ENCODE data around the gene NEDD8.

NEDD8 gene

DNA sequence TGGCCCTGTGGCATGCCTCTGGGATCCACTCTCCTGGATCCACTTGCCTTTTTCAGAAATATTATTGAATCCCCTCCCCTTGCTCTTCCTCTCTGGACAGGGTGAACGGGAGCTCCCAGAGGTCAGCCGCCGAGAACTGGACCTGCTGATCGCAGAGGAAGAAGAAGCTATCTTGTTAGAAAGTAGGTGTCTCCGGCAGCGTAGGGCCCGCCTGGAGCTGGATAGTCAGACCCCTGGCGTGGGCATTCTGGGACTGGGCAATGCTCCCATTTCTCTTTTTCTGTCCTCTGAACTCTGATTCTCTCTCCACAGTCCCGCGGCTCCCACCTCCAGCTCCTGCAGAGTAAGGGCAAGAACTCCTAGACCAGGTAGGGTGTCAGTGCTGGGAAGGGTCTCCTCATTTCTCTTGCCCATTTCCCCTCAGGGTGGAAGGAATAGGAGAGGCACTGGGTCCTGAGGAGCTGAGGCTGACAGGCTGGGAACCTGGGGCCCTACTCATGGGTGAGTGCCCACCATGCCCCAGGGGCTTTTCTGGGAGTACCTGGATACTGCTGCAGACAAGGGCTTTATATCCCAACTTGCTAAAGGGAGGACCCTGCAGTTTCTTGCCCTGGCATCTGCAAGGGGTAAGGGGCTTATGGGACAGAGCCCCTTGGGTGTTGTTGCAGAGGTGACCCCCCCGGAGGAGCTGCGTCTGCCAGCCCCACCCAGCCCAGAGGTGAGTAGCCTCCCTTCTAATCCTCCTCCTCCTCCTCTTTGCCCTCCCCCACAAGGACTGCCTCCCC, 54.9 kb downstream of the NEDD8 start:
- no peak for DNase-seq

DNA sequence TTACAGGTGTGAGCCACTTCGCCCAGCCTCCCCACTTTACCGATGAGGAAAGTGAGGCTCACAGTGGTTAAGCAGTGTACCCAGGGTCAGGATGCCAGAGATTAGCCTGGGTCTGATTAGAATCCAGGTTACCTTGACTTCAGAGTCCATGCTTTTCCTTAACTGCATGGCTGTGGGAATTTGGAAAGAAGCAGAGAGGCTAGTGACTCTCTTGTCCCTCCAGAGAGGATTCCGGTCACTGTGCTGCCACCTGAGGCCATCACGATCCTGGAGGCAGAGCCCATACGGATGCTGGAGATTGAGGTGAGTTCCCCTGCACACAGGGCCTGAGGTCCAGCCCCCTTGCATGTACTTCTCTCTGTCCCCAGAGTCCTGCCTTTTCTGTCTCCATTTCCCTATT, 55.6 kb downstream of the NEDD8 start:
- DNase-seq, result no peak

DNA sequence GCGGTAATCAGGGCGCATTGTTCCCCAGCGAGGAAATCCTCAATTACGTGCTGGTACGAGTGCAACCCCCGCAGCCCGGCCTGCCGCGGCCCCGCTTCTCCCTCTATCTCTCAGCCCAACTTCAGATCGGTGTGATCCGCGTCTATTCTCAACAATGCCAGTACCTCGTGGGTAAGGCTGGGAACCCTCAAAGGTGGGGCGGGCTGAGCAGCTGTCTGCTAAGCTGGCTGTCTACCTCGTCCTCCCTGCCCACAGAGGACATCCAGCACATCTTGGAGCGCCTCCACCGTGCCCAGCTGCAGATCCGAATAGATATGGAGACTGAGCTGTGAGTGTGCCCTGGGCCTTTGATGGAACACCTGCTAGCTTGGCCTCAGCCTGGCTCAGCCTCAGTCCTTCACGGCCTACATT, 59.3 kb downstream of the NEDD8 start:
- DNase-seq, result no peak

DNA sequence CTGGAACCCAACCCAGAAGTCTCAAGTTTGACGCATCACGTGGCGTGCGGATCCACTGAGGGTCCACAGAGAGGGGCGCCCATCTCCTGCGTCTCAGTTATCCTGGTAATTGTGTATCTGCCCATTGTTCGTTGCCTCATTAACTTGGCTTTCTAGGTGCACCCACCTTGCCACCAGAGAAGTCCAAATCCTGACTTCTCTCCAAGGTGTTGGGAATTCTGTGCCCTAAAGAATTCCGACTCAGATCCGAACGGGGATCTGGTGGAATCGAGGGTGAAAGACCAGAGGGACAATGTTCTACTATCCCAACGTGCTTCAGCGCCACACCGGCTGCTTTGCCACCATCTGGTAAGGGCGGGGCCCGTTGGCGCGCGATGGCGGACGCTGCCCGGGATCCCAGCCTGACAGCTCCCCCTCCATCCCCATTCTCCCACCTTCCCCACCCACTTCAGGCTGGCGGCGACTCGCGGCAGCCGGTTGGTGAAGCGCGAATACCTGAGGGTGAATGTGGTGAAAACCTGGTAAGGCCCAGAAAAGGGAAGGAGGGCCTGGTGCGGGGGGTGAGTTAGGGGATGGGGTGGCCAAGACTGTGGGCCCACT, 59.8 kb downstream of the NEDD8 start:
- DNase-seq, result no peak

DNA sequence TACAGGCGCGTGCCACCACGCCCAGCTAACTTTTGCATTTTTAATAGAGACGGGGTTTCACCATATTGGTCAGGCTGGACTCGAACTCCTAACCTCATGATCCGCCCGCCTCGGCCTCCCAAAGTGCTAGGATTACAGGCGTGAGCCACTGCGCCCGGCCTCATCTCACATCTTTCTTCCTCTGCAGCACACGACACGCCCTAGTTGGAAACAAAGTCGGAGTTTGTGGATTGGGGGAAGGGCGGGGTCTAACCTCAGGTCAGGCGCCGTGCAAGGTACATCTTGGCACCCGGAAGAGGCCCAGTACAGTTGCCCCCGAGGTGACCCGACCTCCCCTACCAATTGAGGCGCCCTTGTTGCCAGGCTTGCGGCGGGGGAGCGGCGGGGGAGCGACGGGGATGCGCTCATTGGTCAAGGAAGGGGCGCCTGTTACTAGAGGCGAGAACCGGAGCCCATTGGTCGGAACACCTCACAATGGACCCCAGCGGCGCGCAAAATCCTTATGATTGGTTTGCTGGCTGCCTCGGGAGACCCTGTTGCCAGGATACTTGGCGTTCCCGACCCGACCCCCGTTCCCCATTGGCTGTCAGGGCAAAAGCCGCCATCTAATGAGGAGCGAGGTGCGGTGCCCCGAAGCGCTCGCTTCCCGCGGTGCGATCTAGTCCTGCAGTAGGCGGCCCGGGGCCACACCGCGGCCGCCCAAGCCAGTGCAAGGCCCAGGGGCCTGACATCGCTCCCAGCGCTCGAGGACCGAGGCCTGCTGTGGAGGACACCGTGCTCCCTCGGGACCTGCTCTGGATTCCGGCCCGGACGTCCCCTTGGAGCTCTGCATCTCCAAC, 60.5 kb downstream of the NEDD8 start, which contains the start of gene REC8:
Gene REC8, plus strand, starts transcription at position 659 of the 839 bp plus-strand sequence. CDS start 473 bp downstream, outside the sequence.
- peak; percentile 70 for DNase-seq

DNA sequence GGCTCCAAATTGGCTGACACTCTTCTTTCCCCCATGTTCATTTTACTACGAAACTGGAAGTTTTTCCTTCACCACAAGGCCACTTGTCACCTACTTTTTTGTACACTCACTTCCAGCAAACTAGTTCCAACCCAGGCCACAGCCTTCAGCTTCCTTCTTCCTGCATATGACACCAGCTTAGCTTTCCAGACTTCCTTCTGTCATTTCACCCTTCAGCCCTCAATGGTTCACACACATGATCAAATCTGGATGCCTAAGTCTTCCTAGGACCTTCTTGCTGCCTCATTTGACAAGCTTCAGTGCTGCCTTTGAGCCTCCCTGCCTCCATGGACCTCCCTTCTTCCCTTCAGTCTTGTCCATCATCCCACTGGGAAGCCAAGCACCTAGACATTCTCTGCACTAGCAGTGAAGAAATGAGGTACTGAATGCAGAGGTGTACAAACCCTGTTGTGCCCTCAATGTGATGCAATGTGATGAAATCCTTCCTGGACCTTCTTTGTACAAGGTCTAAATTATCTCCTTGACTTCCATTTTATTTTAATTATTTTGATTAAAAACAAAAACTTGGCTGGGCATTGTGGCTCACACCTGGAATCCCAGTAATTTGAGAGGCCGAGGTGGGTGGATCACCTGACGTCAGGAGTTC, 64.6 kb downstream of the NEDD8 start:
- no peak for DNase-seq
